M059J (cell line): ENCODE measurements around the gene UGT1A1. TPM values are rescaled to one million over a fixed set of nuclear protein-coding genes. Genes with fewer than 3 reads are reported as not detected.

Source experiments
- DNase-seq: peaks from one replicate; pipeline ENCODE4 v3.0.0-alpha.2; 2012; ENCODE audit warnings: low read depth
- total RNA-seq: library from RNA; depleted of rRNA; stranded (reverse); fragments of >200 nt; shearing (Covaris generic); gene quantifications from 2 replicates; pipeline ENCODE4 v1.2.3, GENCODE V29; 2014

UGT1A1 gene
- total RNA-seq, 1 experiment from 2014 or later = not detected

DNA sequence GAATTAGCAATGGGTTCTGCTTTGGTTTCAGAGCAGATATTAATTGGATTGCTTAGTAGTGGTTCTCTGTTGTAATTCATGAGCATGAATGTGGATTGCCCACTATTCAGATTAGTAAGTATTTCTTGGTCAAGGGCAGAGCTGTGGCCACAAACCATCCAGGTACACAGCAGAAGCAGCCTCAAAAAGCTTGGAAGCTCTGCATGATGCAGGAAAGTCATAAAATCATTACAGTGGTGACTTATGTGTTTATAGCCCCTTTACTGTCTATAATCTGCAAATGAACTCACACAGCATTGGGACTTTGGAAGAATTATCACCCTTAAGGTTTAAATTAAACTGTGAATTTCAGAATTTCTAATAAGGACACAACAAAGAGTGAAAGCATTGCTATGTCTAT lies 1.9 kb upstream of the UGT1A1 start:
- no peak for DNase-seq

GRCh38 chr2:233758849-233759248 lies 1.2 kb upstream of the UGT1A1 start:
- no peak for DNase-seq

GRCh38 chr2:233761040-233761769 lies 1.1 kb downstream of the UGT1A1 start:
- DNase-seq = peak; percentile 40

- DNase-seq = peak; percentile 84
Measured at GRCh38 chr2:233764264-233764663, 4.2 kb downstream of the UGT1A1 start.

- DNase-seq = peak; percentile 62
Measured at GRCh38 chr2:233764761-233765160, 4.7 kb downstream of the UGT1A1 start.

DNA sequence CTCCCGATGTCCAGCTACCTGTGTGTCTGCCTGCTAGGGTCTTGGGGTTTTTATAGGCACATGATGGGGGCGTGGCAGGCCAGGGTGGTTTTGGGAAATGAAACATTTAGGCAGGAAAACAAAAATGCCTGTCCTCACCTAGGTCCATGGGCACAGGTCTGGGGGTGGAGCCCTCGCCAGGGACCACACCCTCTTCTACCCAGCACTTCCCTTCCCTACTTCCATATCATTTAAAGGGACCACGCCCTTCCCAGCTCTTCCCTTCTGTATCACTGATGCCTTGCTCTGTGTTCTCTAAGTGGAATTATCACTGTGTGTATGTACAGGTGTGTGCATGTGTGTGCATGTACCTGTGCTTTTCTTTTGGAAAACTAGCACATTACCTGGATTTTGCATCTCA lies 6.3 kb downstream of the UGT1A1 start:
- DNase-seq = no peak

DNA sequence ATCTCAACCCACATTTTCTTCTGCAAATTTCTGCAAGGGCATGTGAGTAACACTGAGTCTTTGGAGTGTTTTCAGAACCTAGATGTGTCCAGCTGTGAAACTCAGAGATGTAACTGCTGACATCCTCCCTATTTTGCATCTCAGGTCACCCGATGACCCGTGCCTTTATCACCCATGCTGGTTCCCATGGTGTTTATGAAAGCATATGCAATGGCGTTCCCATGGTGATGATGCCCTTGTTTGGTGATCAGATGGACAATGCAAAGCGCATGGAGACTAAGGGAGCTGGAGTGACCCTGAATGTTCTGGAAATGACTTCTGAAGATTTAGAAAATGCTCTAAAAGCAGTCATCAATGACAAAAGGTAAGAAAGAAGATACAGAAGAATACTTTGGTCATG lies 8.0 kb downstream of the UGT1A1 start:
- peak; percentile 7 for DNase-seq

- no peak for DNase-seq
Measured at GRCh38 chr2:233769260-233769659, 9.2 kb downstream of the UGT1A1 start.

DNA sequence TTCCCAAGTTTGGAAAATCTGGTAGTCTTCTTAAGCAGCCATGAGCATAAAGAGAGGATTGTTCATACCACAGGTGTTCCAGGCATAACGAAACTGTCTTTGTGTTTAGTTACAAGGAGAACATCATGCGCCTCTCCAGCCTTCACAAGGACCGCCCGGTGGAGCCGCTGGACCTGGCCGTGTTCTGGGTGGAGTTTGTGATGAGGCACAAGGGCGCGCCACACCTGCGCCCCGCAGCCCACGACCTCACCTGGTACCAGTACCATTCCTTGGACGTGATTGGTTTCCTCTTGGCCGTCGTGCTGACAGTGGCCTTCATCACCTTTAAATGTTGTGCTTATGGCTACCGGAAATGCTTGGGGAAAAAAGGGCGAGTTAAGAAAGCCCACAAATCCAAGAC lies 12.1 kb downstream of the UGT1A1 start:
- no peak for DNase-seq

- no peak for DNase-seq
Measured at GRCh38 chr2:233772583-233772982, 12.5 kb downstream of the UGT1A1 start.

- DNase-seq = no peak
Measured at GRCh38 chr2:233773854-233774253, 13.8 kb downstream of the UGT1A1 start.

GRCh38 chr2:233775414-233775813 lies 15.3 kb downstream of the UGT1A1 start:
- DNase-seq = no peak

GRCh38 chr2:233778030-233778429 lies 18.0 kb downstream of the UGT1A1 start, which contains the start of gene MROH2A:
TSS of gene MROH2A (plus strand) at chr2:233778330. CDS start at chr2:233779359, 1,029 bp downstream.
- DNase-seq = no peak

DNA sequence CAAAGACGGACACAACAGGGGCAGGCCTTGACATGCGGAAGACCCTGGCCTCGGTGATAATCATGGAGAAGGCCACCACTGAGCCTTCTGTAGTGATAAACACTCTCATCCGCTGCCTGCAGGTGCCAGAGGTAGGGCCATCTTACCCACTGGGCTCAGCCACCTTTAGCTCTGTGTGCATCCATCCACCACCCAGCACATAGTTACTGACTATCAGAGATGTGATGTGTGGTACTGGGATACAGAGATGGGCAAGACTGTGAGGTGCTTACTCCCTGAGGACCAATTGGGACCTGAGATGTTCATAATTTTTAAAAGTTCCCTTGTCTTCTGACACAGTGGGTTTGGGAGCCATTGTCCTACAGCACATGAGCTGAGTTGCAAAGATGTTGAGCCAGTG lies 19.7 kb downstream of the UGT1A1 start:
- DNase-seq = no peak

DNA sequence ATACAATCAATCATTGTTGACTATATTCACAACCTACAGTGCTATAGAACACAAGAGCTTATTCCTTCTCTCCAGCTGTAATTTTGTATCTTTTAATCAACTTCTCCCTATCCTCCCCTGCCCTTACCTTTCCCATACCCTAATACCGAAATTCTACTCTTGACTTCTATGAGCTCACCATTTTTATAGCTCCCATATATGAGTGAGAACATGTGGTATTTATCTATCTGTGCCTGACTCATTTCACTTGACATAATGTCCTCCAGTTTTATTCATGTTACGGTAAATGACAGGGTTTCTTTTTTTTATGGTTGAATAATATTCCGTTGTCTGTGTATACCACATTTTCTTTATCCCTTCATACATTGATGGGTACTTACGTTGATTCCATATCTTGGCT lies 20.7 kb downstream of the UGT1A1 start:
- no peak for DNase-seq

- no peak for DNase-seq
Measured at GRCh38 chr2:233789554-233789953, 29.5 kb downstream of the UGT1A1 start.

- DNase-seq = no peak
Measured at GRCh38 chr2:233791151-233791882, 31.2 kb downstream of the UGT1A1 start.

DNA sequence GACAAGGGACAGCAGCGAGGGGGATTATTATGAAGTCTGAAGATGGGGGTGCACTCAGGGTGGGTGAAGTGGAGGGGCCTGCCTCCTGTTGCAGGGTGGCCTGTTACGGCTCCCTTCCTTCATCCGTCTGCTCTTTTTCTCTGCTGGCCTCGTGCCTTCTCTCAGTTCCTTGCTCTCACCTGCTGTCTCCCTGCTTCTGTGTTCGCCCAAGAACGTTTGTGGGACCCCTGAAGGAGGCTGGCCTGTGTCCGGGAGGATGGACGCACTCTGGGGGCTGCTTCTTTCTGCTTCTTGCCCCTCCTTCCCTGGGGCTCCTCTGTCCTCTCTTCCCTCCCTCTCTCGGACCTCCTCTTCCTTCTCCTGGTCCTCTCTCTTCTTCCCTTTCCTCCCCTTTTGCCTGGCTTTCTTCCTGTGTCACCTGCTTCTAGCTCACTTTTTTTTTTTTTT lies 31.8 kb downstream of the UGT1A1 start:
- no peak for DNase-seq

DNA sequence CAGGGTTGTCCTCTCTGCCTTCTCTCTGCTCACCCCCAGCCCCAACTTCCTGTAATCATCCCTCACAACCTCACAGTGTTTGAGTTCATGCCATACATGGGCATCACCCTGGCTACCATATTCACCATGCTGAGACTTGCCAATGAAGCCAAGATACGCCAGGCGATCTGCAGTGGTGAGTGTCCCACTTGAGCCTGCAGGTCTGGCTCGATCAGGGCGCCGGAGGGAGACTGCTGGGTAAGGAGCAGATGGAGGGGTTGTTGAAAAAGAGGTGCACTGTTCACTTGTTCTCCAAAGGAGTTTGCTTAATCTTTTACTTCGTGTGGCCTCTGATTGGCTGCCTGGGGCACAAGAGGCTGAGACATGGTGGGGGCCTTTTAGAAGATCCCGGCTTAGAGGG lies 32.6 kb downstream of the UGT1A1 start:
- DNase-seq = no peak

- DNase-seq = peak; percentile 4
Measured at GRCh38 chr2:233793465-233794127, 33.5 kb downstream of the UGT1A1 start.

DNA sequence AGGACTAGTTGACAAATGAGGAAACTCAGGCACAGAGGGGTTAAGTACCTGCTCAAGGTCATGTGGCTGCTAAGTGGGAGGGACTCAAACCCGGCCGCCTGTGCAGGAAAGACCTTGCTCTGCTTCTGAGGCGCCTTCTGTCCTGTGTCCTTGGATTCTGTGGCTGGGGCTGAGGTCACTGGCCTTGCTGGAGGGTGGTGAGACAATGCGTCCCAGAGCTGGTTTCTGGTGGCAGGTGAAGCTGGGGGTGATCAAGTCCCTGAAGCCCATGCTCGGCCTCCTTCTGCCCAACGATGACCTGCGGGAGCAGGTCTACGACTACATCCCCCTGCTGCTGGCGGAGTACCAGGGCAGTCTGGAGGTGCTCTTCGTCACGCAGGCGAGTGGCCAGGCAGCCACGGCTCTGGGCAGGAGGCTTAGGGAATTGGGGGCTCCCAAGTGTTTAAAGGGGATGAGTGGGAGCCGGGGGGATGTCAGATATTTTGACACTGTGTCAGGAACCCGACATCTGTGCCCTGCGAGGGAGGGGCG lies 34.1 kb downstream of the UGT1A1 start:
- no peak for DNase-seq

- no peak for DNase-seq
Measured at GRCh38 chr2:233795735-233796171, 35.7 kb downstream of the UGT1A1 start.
